Thyroid gland (tissue), 4 donors: Measurements from ENCODE around the gene ACAD9. TPM values are rescaled to one million over a fixed set of nuclear protein-coding genes. Genes with fewer than 3 reads are reported as not detected.

Source experiments
- DNase-seq, 2 donors: peaks; one replicate each; pipeline ENCODE4 v3.0.0-alpha.2; 2019
- H3K27ac ChIP-seq, 3 donors: fragments of 200-600 bp; sonication (generic); 1 replicate in 2 of 3; 2 replicates in 1 of 3; pipeline ENCODE4 v1.5.1; 2016 to 2019; ENCODE audit warnings: mild to moderate bottlenecking in 1 of 3, moderate library complexity in 1 of 3
- H3K27me3 ChIP-seq: fragments of 200-600 bp; sonication (generic); one replicate; pipeline ENCODE4 v1.5.1; 2019
- H3K36me3 ChIP-seq, 2 donors: fragments of 200-600 bp; sonication (generic); one replicate each; pipeline ENCODE4 v1.5.1; 2016 to 2019
- H3K4me1 ChIP-seq, 2 donors: fragments of 200-600 bp; sonication (generic); one replicate each; pipeline ENCODE4 v1.5.1; 2017 to 2019
- H3K4me3 ChIP-seq, 3 donors: fragments of 200-600 bp; sonication (generic); replicated peaks in 1 of 3; 1 replicate in 2 of 3; 2 replicates in 1 of 3; pipeline ENCODE4 v1.5.1; 2016; ENCODE audit warnings: mild to moderate bottlenecking in 1 of 3
- H3K9me3 ChIP-seq: fragments of 200-600 bp; sonication (generic); one replicate; pipeline ENCODE4 v1.5.1; 2017
- CTCF ChIP-seq, 6 experiments: fragments of 200-600 bp in 3 of 6; fragments of 450-650 bp in 3 of 6; sonication (generic) in 3 of 6; IDR thresholded peaks; one replicate each; pipeline ENCODE4 v1.5.1; 2016 to 2019; ENCODE audit warnings: antibody characterized with exemption in 6 of 6, mild to moderate bottlenecking in 2 of 6, inconsistent platforms in 1 of 6, moderate library complexity in 1 of 6
- POLR2A ChIP-seq, 2 donors: fragments of 450-650 bp; IDR thresholded peaks; one replicate each; pipeline ENCODE4 v1.6.1; 2017; ENCODE audit warnings: antibody characterized with exemption in 2 of 2, mild to moderate bottlenecking in 2 of 2, moderate library complexity in 1 of 2
- WGBS, 2 donors: methylation state at CpG; one replicate each; pipeline ENCODE4 v1.1.5; 2017; 5-methylcytosine and 5-hydroxymethylcytosine counted together
- intact Hi-C: fragments of 100-400 bp; cut with DNase I; formaldehyde crosslinking; loops from one replicate; pipeline ENCODE4 v1.15.1; 2023
- total RNA-seq, 4 donors: library from RNA; depleted of rRNA; stranded (reverse); fragments of >200 nt; gene quantifications; one replicate each; pipeline ENCODE4 v1.2.3, GENCODE V29; 2016

The ACAD9 gene
- total RNA-seq, 4 donors from 2014 or later = 38.4 to 78.8 (median 61.0) TPM

DNA sequence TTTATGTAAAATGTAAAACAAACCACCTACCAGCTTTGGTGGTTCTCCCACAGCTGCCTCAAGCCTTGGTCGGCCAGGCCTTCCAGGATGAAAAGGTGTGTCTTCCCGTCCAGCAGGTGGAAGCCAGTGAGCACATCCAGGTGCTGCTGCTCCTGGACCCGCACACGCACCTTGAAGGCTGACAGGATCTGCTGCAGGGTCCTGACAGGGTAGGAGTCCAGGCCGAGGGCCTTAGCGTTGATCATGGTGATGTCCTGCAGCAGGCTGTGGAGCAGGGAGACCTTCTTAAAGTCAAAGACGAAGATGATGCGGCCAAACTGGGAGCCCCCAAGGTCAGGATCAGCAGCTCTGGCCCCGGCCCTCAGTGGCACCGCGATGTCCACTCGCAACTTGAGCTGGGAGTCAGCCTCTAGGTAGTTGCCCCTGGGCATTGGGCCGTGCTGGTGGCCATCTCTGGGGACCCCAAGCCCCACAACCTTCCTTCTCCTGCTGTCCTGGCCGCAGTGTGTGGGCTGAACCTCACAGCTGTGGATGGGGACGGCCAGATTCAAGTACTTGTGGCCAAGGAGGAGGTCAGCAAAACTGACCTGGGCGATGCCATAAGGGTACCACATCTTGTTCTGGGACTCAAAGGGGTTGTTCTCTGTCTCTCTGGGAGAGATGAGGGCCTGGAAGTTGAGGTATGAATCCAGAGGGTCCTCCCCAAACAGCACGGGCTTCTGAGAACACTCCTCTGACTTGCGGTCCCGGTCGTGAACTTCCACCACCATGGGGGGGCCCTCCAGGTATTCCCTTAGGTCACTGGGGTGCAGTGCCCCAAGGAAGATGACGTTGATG, 65.8 kb downstream of the ACAD9 start:
- no peaks in the 10 kb centered on the region for H3K27me3 ChIP-seq
- WGBS, 2 donors = 87 to 91% methylated on average over 16 to 21 of the region's 21 CpGs
- no peak overlapping the region for H3K4me3 ChIP-seq
- no peaks in the 10 kb centered on the region for H3K36me3 ChIP-seq
- no peaks in the 10 kb centered on the region for H3K4me1 ChIP-seq
- intact Hi-C loops = no loop called here
- no peak overlapping the region for H3K27ac ChIP-seq
- no peaks in the 10 kb centered on the region for H3K9me3 ChIP-seq
- no peak for DNase-seq
- TF ChIP-seq POLR2A (IDR thresholded peaks at IDR 0.05) = no peak
- no peak for TF ChIP-seq CTCF (IDR thresholded peaks at IDR 0.05)

DNA sequence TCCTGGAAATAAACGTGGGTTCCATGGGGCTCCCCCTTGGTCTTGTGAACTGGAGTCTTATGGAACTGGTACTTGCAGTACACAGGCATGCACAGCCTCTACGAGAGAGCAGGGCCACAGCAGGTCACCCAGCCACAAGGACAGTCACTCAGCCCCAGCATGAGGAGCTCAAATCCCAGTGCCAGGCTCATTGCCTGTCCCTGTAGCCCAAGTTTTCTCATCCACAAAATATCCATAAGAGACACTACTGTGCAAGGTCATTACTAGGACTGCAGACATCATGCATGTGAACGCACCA, 66.4 kb downstream of the ACAD9 start:
- Histone ChIP-seq H3K9me3 (no peaks in the 10 kb centered on the region), H3K4me1 (no peaks in the 10 kb centered on the region), H3K4me3 (no peak overlapping the region), H3K27me3 (no peaks in the 10 kb centered on the region), H3K27ac (no peak overlapping the region), H3K36me3 (no peaks in the 10 kb centered on the region)
- TF ChIP-seq POLR2A (IDR thresholded peaks at IDR 0.05) (no peak), CTCF (IDR thresholded peaks at IDR 0.05) (no peak)
- no peak for DNase-seq
- WGBS, 2 donors = 76 to 83% methylated on average over 3 of the region's 3 CpGs
- intact Hi-C loops = no loop called here

- DNase-seq = no peak
These were observed 67.0 kb downstream of the ACAD9 start for GRCh38 chr3:128946411-128946810.

GRCh38 chr3:128949158-128949557, 69.7 kb downstream of the ACAD9 start:
- intact Hi-C loops = no loop called here
- H3K4me3 ChIP-seq = no peak overlapping the region
- no peaks in the 10 kb centered on the region for H3K9me3 ChIP-seq
- no peaks in the 10 kb centered on the region for H3K27me3 ChIP-seq
- no peak for DNase-seq
- no peak overlapping the region for H3K27ac ChIP-seq
- H3K4me1 ChIP-seq = no peaks in the 10 kb centered on the region
- H3K36me3 ChIP-seq = no peaks in the 10 kb centered on the region
- no peak for TF ChIP-seq POLR2A (IDR thresholded peaks at IDR 0.05)
- TF ChIP-seq CTCF (IDR thresholded peaks at IDR 0.05) = no peak
- WGBS, 2 donors = 93 to 98% methylated on average over 3 of the region's 3 CpGs

More at GRCh38 chr3:128946411-128946810, 67.0 kb downstream of the ACAD9 start:
- intact Hi-C loops = no loop called here
- no peak overlapping the region for H3K4me3 ChIP-seq
- H3K27me3 ChIP-seq = no peaks in the 10 kb centered on the region
- TF ChIP-seq CTCF (IDR thresholded peaks at IDR 0.05) (no peak), POLR2A (IDR thresholded peaks at IDR 0.05) (no peak)
- no peaks in the 10 kb centered on the region for H3K4me1 ChIP-seq
- no peaks in the 10 kb centered on the region for H3K9me3 ChIP-seq
- H3K36me3 ChIP-seq = no peaks in the 10 kb centered on the region
- no peak overlapping the region for H3K27ac ChIP-seq
- 80 to 88% methylated on average over 7 of the region's 7 CpGs for WGBS, 2 donors

DNA sequence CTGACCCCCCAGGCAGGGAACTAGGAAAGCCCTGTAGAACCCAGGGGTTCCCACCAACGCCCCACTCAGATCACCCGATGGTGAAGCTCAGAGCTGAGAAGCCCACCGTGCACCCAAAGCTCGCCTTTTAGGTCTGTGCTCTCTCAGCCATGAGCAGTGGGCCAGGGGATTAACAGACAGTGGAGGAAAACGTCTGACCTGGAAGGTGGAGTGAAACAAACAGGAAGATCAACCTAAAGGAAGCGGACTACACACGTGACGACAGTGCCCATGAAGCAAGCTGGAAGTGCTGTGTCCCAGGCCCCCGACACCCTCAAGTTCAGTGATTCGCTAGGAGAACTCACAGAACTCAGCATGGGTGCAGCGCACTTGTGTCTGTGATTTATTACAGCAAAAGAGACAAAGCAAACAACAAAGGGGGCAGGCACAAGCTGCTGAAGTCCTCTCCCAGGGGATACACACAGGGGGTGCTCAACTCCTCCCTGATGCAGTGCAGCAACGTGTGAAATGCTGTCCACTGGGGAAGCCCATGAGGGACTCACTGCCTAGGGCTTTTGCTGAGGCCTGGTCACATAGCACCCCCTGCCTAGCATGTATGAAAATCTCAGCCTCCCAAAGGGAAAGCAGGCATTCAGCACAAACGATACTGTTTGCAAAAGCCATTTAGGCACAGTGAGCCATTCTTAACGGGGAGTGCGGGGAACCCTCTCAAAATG, 71.0 kb downstream of the ACAD9 start:
- no peak for DNase-seq
- Histone ChIP-seq H3K4me1 (no peaks in the 10 kb centered on the region), H3K36me3 (no peaks in the 10 kb centered on the region), H3K27ac (no peak overlapping the region), H3K4me3 (no peak overlapping the region), H3K9me3 (no peaks in the 10 kb centered on the region), H3K27me3 (no peaks in the 10 kb centered on the region)
- intact Hi-C loops = no loop called here
- 64 to 72% methylated on average over 14 to 15 of the region's 15 CpGs for WGBS, 2 donors
- no peak for TF ChIP-seq CTCF (IDR thresholded peaks at IDR 0.05)
- no peak for TF ChIP-seq POLR2A (IDR thresholded peaks at IDR 0.05)
